NCI-H1436 treated with DMSO at 0.1 percent for 48 hours (cell line): ENCODE data around the gene VWA7.

Experiments used
- DNase-seq: peaks from one replicate; lab custom pipeline; 2025; lab: John Stamatoyannopoulos, UW

Gene VWA7

GRCh38 chr6:31750411-31751022 lies 26.6 kb downstream of the VWA7 start:
- DNase-seq: no peak

- DNase-seq: no peak
Measured at GRCh38 chr6:31749301-31750036, 27.7 kb downstream of the VWA7 start.

- DNase-seq: no peak
Measured at GRCh38 chr6:31744422-31744821, 32.7 kb downstream of the VWA7 start.

- DNase-seq: no peak
Measured at GRCh38 chr6:31742894-31743293, 34.2 kb downstream of the VWA7 start.

GRCh38 chr6:31741815-31742214 lies 35.3 kb downstream of the VWA7 start:
- DNase-seq: no peak

GRCh38 chr6:31740397-31741223 lies 36.5 kb downstream of the VWA7 start:
- no peak for DNase-seq

- peak; percentile 99 for DNase-seq
Measured at GRCh38 chr6:31739639-31740396, 37.3 kb downstream of the VWA7 start, which contains the start of gene MSH5. TSS of gene MSH5 (plus strand) at chr6:31740005. CDS start at chr6:31740467, 462 bp downstream.

- no peak for DNase-seq
Measured at GRCh38 chr6:31737991-31738979, 38.8 kb downstream of the VWA7 start.

GRCh38 chr6:31737315-31737990 lies 39.7 kb downstream of the VWA7 start:
- no peak for DNase-seq

DNA sequence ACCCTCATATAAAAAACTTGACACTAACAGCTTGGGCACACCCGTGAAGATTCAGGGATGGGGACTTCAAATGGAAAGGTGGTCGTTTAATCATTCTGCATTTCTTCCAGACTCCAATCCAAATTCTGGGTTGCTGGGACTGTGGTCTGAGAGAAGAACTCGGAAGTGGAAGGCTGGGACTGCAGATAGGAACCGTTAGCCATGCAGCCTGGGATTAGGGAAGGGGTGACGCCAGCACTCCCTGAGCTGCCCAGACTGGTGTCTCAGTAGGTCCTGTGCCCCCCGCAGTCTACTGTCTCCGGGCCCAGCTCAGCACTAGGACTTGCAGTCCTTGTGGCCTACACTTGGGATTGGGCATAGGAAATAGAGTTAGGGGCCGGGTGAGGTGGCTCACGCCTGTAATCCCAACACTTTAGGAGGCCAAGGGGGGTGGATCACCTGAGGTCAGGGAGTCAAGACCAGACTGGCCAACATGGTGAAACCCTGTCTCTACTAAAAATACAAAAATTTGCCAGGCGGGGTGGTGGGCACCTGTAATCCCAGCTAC lies 40.3 kb downstream of the VWA7 start:
- no peak for DNase-seq

- peak; percentile 63 for DNase-seq
Measured at GRCh38 chr6:31736021-31736767, 40.9 kb downstream of the VWA7 start, which contains the start of gene CLIC1. TSS of gene CLIC1 (minus strand) at chr6:31736530. CDS start at chr6:31736300, 230 bp downstream.

- no peak for DNase-seq
Measured at GRCh38 chr6:31734821-31735406, 42.2 kb downstream of the VWA7 start.

DNA sequence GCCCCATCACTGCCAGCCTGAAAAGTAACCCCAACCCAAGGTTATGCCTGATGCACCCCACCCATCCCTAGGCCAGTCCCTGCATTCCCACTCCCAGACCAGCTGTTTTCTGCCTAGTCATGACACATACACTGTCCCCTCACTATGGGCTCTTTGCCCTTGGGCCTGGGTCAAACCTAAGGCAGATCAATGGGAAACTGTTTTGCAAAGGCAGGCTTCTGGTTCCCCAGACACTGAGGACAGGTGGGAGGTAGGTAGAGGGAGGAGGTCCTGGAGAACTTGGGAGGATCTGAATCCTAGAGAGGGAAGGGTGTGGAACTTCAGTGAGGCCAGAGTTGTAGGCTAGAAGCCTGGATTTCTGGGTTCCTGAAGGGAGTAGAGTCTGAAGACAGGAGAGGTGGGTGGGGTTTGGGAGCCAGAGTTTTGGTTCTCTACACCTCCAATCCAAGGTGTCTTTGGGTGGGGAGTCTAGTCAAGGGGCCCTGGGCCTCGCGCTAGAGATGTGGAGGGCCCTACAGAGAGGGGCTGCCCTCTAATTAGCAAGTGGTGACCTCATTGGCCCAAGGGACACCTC lies 42.8 kb downstream of the VWA7 start:
- no peak for DNase-seq

- no peak for DNase-seq
Measured at GRCh38 chr6:31733734-31734133, 43.4 kb downstream of the VWA7 start.

- DNase-seq: no peak
Measured at GRCh38 chr6:31732029-31732428, 45.1 kb downstream of the VWA7 start.

DNA sequence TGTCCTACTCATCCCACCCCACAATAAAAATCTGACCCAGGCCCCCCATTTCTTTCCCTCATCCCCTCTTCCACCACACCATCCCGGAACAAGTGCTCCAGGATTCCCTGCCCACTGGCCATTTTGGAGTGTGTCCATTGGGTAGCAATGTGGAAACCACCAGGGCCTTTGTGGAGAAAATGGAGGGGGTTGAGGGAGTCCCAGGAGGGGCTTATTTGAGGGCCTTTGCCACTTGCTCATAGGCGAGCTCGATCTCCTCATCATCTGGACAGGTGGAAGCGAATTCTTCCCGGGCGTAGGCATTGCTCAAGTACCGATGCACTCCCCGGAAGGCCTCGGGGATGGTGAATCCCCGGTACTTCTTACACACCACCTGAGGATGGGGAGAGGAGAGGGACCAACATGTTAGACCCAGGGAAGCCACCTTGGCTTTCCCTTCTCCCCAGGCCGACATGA lies 46.5 kb downstream of the VWA7 start:
- DNase-seq: no peak

DNA sequence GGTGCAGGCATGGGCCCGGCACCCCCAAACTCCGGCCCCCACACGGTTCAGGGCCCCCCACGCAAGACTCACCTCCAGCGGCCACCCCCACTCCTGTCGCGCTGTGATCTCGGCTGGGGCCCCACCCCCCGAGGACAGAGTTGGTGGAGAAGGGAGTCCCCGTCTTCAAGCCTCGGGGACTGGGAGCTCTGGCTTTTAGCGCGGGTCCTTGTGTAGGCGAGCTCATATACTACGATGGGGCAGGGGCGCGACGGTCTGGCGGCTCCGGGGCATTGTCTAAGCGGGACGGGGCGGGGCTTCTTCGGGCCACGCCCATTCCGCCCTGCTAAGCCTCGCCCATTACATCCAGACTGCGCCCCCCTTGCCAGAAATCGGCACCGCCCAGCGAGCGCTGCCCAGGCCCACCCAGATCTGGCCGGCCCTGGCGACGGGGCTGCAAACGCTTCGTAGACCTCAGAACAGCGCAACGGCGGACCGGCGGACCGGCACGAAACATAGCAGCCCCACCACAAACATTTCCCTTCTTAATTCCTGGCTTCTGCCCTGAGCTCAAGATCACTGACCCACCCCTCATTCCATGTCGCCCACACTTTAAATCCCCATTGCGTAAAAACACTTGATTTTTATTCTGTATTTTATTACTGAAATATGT lies 47.0 kb downstream of the VWA7 start:
- DNase-seq: no peak

DNA sequence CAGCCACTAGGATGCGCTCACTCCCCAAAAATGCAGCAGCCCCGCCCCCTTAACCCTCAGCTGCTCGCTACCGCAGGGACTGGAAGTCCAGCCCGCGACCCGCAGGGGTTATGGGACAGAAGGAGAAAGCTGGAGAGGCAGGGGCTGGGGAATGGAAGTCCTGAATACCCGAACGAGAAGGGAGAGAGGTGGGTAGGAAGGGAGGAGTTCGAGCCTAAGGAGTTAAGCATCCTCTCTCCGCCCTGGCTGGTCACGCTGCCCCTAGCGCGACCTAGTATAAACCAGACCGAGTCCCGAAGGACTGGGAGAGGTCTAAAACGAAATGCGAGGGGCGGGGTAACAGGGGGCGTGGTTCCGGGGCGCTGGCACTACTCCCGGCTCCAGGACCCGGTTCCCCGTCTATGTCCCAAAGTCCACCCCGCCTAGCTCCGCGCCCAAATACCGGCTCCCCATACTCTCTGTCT lies 47.6 kb downstream of the VWA7 start:
- no peak for DNase-seq
